Measurements from ENCODE around the gene VDAC1. TPM values are rescaled to one million over a fixed set of nuclear protein-coding genes. Genes with fewer than 3 reads are reported as not detected.
"Not testable (repeated sequence)": the region's sequence is repeated elsewhere in the genome, so short reads cannot be mapped to it uniquely, and the experiment has no call there.

The VDAC1 gene
- total RNA-seq, 4 donors from 2014 or later = 106 to 210 (median 180) TPM

DNA sequence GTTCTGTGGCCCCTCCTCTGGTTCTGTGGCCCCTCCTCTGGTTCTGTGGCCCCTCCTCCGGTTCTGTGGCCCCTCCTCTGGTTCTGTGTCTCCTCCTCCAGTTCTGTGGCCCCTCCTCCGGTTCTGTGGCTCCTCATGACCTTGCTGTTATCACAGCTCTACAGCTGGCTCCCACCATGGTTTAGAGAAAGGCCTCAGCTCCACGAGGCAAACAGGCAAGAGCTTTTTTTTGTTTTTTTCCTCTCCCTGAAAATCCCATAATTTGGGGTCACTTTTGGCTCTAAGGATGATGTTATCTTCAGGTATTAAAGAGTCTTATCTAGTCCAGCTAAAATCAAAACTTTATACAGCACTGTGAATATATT, 68.1 kb downstream of the VDAC1 start:
- Histone ChIP-seq H3K27me3 (no peaks in the 10 kb centered on the region), H3K36me3 (no peaks in the 10 kb centered on the region), H3K27ac (no peak overlapping the region), H3K4me3 (no peak overlapping the region), H3K4me1 (no peaks in the 10 kb centered on the region), H3K9me3 (no peaks in the 10 kb centered on the region)
- no peak for DNase-seq
- in situ Hi-C loops (cut with MboI; ENCODE audit: low pct_ligation_motif_present in 1 of 4, low pct_unique_long_range_greater_than_20kb in 1 of 4, low sequenced_read_pairs in 3 of 4) (no loop called here), intact Hi-C loops (cut with DNase I; ENCODE audit: low total_unique reads) (no loop called here)
- 67 to 78% methylated on average over 1 to 3 of the region's 3 CpGs for WGBS, 2 donors (ENCODE audit: low coverage in 1 of 2)
- TF ChIP-seq, protein P1, sequence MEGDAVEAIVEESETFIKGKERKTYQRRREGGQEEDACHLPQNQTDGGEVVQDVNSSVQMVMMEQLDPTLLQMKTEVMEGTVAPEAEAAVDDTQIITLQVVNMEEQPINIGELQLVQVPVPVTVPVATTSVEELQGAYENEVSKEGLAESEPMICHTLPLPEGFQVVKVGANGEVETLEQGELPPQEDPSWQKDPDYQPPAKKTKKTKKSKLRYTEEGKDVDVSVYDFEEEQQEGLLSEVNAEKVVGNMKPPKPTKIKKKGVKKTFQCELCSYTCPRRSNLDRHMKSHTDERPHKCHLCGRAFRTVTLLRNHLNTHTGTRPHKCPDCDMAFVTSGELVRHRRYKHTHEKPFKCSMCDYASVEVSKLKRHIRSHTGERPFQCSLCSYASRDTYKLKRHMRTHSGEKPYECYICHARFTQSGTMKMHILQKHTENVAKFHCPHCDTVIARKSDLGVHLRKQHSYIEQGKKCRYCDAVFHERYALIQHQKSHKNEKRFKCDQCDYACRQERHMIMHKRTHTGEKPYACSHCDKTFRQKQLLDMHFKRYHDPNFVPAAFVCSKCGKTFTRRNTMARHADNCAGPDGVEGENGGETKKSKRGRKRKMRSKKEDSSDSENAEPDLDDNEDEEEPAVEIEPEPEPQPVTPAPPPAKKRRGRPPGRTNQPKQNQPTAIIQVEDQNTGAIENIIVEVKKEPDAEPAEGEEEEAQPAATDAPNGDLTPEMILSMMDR (IDR thresholded peaks at IDR 0.05) = no peak
- TF ChIP-seq POLR2A (IDR thresholded peaks at IDR 0.05) (no peak), EP300 (IDR thresholded peaks at IDR 0.05; ENCODE audit: low read depth) (no peak), POLR2AphosphoS5 (IDR thresholded peaks at IDR 0.05) (no peak)

- H3K4me1 ChIP-seq; H3K27me3 ChIP-seq; intact Hi-C loops (cut with DNase I; ENCODE audit: low total_unique reads); H3K36me3 ChIP-seq; H3K9me3 ChIP-seq; DNase-seq; in situ Hi-C loops (cut with MboI; ENCODE audit: low pct_ligation_motif_present in 1 of 4, low pct_unique_long_range_greater_than_20kb in 1 of 4, low sequenced_read_pairs in 3 of 4); H3K4me3 ChIP-seq; H3K27ac ChIP-seq: not testable (repeated sequence)
- WGBS, 2 donors (ENCODE audit: low coverage in 1 of 2) = 85 to 96% methylated on average over 6 to 10 of the region's 10 CpGs
Observed at GRCh38 chr5:133935991-133936650, 68.7 kb downstream of the VDAC1 start.

DNA sequence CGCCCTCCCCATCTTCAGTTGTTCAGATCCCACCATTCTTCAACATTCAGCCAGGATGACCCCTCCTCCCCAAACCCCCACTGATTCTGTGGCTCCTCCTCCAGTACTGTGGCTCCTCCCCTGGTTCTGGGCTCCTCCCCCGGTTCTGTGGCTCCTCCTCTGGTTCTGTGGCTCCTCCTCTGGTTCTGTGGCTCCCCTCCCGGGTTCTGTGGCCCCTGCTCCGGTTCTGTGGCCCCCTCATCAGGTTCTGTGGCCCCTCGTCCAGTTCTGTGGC, 69.2 kb downstream of the VDAC1 start:
- Histone ChIP-seq H3K4me1 (no peaks in the 10 kb centered on the region), H3K36me3 (no peaks in the 10 kb centered on the region), H3K9me3 (no peaks in the 10 kb centered on the region), H3K27ac (no peak overlapping the region), H3K27me3 (no peaks in the 10 kb centered on the region), H3K4me3 (no peak overlapping the region)
- no peak for TF ChIP-seq POLR2A (IDR thresholded peaks at IDR 0.05)
- TF ChIP-seq POLR2AphosphoS5 (IDR thresholded peaks at IDR 0.05) = no peak
- TF ChIP-seq, protein P1 (IDR thresholded peaks at IDR 0.05) = no peak
- no peak for TF ChIP-seq EP300 (IDR thresholded peaks at IDR 0.05; ENCODE audit: low read depth)
- DNase-seq = no peak
- 71 to 100% methylated on average over 1 to 5 of the region's 5 CpGs for WGBS, 2 donors (ENCODE audit: low coverage in 1 of 2)
- in situ Hi-C loops (cut with MboI; ENCODE audit: low pct_ligation_motif_present in 1 of 4, low pct_unique_long_range_greater_than_20kb in 1 of 4, low sequenced_read_pairs in 3 of 4) = no loop called here
- intact Hi-C loops (cut with DNase I; ENCODE audit: low total_unique reads) = no loop called here

DNA sequence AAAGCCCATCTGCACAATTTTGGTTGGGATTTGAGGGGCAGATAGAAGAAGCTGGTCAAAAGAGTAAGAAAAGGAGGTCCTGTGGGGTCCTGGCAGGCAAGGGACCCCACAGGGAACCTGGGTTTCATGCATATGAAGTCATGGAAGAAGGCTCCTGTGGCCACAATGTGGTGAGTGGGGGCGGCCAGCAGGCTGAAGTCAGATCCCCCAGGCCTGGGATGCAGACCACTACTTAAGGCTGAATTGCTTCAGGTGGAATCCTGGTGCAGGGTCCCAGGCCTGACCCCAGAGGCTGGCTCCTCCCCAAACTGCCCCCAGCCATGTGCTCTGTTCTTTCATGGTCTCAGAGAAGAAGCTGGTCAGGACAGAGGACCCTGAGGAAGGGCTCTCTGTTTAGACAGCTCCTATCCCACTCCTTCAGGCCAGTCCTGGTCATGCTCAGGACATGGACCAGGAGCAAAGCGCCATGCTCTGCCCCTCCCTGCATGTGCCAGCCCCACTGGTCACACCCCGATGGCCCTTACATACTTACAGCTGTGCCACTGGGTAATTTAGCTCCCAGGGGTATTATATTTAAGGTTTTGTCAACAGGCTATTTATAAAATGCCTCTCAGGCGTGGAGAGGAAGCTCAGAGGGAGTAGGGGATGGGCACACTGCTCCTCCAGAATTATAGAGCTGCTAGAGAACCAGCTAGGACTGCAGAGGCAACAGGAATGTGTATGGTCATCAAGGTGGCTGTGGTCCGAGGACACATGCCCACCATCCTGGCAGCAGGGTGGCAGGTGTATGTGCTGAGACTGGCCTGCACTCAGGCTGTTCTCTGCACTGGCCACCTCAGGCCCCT, 69.7 kb downstream of the VDAC1 start:
- Histone ChIP-seq H3K4me1 (no peaks in the 10 kb centered on the region), H3K9me3 (no peaks in the 10 kb centered on the region), H3K36me3 (no peaks in the 10 kb centered on the region), H3K27ac (no peak overlapping the region), H3K4me3 (no peak overlapping the region), H3K27me3 (no peaks in the 10 kb centered on the region)
- WGBS, 2 donors (ENCODE audit: low coverage in 1 of 2) = 81 to 90% methylated on average over 2 to 5 of the region's 5 CpGs
- in situ Hi-C loops (cut with MboI; ENCODE audit: low pct_ligation_motif_present in 1 of 4, low pct_unique_long_range_greater_than_20kb in 1 of 4, low sequenced_read_pairs in 3 of 4) (no loop called here), intact Hi-C loops (cut with DNase I; ENCODE audit: low total_unique reads) (no loop called here)
- DNase-seq = no peak
- TF ChIP-seq, protein P1 (IDR thresholded peaks at IDR 0.05) = no peak
- TF ChIP-seq POLR2A (IDR thresholded peaks at IDR 0.05) = no peak
- TF ChIP-seq POLR2AphosphoS5 (IDR thresholded peaks at IDR 0.05) = no peak
- no peak for TF ChIP-seq EP300 (IDR thresholded peaks at IDR 0.05; ENCODE audit: low read depth)
